HG03565 (cell line): ENCODE measurements around the gene SAPCD2.
"Not testable (repeated sequence)": the region's sequence is repeated elsewhere in the genome, so short reads cannot be mapped to it uniquely, and the experiment has no call there.

ENCODE experiments used
- ATAC-seq: cut with Tn5 transposase; IDR thresholded peaks from one replicate; pipeline ENCODE4 v1.9.1; 2021; ENCODE audit warnings: mild to moderate bottlenecking, moderate library complexity; ENCODE audit not compliant: unreplicated experiment

The SAPCD2 gene

GRCh38 chr9:137034039-137034708, 36.2 kb downstream of the SAPCD2 start:
- ATAC-seq = no peak

- not testable (repeated sequence) for ATAC-seq
Measured at GRCh38 chr9:137033481-137033880, 36.9 kb downstream of the SAPCD2 start.

GRCh38 chr9:137032858-137033257, 37.5 kb downstream of the SAPCD2 start:
- ATAC-seq = no peak

- ATAC-seq = no peak
Measured at GRCh38 chr9:137031904-137032640, 38.3 kb downstream of the SAPCD2 start, which contains the start of gene FUT7. FUT7 (minus strand) TSS chr9:137032088; CDS start chr9:137031991, 97 bp downstream.

GRCh38 chr9:137030538-137031527, 39.5 kb downstream of the SAPCD2 start:
- no peak for ATAC-seq

GRCh38 chr9:137030006-137030405, 40.4 kb downstream of the SAPCD2 start:
- ATAC-seq = no peak

GRCh38 chr9:137029058-137029936, 41.1 kb downstream of the SAPCD2 start:
- ATAC-seq = peak; percentile 33

- no peak for ATAC-seq
Measured at GRCh38 chr9:137028263-137029057, 41.9 kb downstream of the SAPCD2 start.

GRCh38 chr9:137027369-137028262, 42.7 kb downstream of the SAPCD2 start, which contains the start of gene ABCA2:
ABCA2 (minus strand) TSS chr9:137028237; CDS start chr9:137028140, 97 bp downstream.
- ATAC-seq = no peak

- no peak for ATAC-seq
Measured at GRCh38 chr9:137026828-137027227, 43.5 kb downstream of the SAPCD2 start.

GRCh38 chr9:137026384-137026783, 44.0 kb downstream of the SAPCD2 start:
- no peak for ATAC-seq

- ATAC-seq = no peak
Measured at GRCh38 chr9:137025517-137025966, 44.8 kb downstream of the SAPCD2 start.

- no peak for ATAC-seq
Measured at GRCh38 chr9:137023583-137023991, 46.8 kb downstream of the SAPCD2 start.

- ATAC-seq = no peak
Measured at GRCh38 chr9:137023157-137023556, 47.2 kb downstream of the SAPCD2 start.

GRCh38 chr9:137022662-137023008, 47.7 kb downstream of the SAPCD2 start:
- ATAC-seq = no peak

- ATAC-seq = no peak
Measured at GRCh38 chr9:137021979-137022661, 48.2 kb downstream of the SAPCD2 start.

GRCh38 chr9:137021568-137021978, 48.8 kb downstream of the SAPCD2 start:
- no peak for ATAC-seq
